GM18909 (cell line): ENCODE data around the gene ADD1.
"Not testable (repeated sequence)": the region's sequence is repeated elsewhere in the genome, so short reads cannot be mapped to it uniquely, and the experiment has no call there.

Experiments
- ATAC-seq: cut with Tn5 transposase; IDR thresholded peaks from one replicate; pipeline ENCODE4 v1.9.1; 2021; ENCODE audit warnings: mild to moderate bottlenecking; ENCODE audit not compliant: unreplicated experiment, poor library complexity

The ADD1 gene

GRCh38 chr4:2910409-2910808 lies 66.8 kb downstream of the ADD1 start:
- no peak for ATAC-seq

DNA sequence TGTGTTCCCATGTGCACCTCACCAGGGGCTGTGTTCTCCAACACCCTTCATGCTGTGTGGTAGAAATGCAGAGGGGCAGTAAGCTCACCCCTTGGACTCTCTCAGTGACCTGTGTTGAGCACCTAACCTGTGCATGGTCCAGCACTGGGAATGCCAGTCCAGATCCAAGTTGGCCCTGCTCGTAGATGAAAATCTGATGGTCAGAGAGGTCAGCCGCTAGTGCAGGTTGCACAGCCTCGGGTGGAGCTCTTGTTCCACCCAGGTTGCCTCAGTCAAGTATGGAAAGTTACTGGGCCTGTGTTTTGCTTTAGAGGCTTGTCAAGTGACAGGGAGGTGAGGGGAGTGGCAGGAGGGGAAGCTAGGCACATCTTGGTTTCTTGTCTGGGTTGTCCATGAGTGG lies 68.2 kb downstream of the ADD1 start:
- ATAC-seq: no peak

GRCh38 chr4:2913168-2913567 lies 69.5 kb downstream of the ADD1 start:
- no peak for ATAC-seq

DNA sequence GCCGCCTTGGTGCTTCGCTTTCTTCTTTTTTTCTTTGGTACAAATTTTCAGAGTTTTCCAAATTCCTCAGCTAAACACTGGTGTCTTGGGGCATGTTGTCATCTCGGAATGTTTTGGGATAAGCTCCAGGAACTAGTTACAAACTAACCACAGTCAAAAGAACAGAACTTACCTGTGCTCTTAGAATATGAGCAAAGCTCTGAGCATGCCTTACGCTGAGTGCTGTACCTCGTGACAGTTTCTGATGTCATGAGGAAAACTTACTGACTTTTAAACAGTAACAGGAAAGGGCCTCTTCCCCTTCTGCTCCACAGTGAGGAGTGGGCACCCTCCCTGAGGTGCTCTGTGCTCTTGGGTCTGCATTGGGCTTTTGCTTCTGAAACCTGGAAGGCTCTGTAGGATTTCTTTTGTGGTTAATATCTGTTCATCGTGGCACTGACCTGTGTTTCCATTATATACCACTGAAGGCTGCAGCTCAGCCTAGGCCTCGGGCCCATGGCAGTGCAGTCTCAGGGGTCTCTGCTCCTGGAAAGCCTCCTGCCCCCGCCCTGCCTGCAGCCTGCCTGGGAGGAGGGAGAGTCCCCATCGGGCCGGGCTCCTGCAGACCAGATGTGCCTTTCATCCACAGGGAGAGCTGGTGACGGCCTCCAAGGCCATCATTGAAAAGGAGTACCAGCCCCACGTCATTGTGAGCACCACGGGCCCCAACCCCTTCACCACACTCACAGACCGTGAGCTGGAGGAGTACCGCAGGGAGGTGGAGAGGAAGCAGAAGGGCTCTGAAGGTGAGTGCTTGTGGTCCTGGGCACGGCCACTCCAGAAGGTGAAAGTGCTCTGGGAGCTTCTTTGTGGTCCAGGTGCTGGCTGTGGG lies 70.8 kb downstream of the ADD1 start:
- ATAC-seq: no peak

DNA sequence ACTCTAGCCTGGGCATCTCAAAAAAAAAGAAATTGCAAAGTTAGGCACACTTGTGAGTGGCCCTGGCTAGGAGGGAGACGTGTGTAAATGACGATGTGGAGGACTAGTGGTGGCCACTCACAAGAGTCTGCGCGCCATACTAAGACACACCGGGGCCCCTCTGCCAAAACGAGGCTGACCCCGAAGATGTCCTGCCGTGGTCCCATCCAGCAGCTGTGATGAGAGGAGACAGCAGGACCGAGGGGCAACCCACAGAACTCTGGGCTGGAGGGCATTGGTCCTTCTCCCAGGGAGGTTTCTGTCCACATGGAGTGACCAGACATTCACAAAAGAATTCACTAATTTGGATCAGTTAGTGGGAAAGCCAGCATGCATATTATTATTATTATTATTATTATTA lies 72.1 kb downstream of the ADD1 start:
- no peak for ATAC-seq

DNA sequence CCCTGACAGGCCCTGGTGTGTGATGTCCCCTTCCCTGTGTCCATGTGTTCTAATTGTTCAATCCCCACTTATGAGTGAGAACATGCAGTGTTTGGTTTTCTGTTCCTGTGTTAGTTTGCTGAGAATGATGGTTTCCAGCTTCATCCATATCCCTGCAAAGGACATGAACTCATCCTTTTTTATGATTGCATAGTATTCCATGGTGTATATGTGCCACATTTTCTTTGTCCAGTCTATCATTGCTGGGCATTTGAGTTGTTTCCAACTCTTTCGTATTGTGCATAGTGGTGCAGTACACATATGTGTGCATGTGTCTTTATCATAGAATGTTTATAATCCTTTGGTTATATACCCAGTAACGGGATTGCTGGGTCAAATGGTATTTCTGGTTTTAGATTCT lies 73.1 kb downstream of the ADD1 start:
- ATAC-seq: not testable (repeated sequence)

DNA sequence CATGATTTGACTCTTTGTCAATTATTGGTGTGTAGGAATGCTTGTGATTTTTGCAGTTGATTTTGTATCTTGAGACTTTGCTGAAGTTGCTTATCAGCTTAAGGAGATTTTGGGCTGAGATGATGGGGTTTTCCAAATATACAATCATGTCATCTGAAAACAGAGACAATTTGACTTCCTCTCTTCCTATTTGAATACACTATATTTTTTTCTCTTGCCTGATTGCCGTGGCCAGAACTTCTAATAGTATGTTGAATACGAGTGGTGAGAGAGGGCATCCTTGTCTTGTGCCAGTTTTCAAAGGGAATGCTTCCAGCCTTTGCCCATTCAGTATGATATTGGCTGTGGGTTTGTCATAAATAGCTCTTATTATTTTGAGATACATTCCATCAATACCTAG lies 74.7 kb downstream of the ADD1 start:
- not testable (repeated sequence) for ATAC-seq

DNA sequence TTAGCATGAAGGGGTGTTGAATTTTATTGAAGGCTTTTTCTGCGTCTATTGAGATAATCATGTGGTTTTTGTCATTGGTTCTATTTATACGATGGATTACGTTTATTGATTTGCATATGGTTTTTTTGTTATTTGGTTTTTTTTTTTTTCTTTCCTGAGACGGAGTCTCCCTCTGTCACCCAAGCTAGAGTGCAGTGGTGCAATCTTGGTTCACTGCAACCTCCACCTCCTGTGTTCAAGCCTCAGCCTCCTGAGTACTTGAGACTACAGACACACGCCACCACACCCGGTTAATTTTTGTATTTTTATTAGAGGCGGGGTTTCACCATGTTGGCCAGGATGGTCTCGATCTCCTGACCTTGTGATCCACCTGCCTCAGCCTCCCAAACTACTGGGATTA lies 75.1 kb downstream of the ADD1 start:
- not testable (repeated sequence) for ATAC-seq

DNA sequence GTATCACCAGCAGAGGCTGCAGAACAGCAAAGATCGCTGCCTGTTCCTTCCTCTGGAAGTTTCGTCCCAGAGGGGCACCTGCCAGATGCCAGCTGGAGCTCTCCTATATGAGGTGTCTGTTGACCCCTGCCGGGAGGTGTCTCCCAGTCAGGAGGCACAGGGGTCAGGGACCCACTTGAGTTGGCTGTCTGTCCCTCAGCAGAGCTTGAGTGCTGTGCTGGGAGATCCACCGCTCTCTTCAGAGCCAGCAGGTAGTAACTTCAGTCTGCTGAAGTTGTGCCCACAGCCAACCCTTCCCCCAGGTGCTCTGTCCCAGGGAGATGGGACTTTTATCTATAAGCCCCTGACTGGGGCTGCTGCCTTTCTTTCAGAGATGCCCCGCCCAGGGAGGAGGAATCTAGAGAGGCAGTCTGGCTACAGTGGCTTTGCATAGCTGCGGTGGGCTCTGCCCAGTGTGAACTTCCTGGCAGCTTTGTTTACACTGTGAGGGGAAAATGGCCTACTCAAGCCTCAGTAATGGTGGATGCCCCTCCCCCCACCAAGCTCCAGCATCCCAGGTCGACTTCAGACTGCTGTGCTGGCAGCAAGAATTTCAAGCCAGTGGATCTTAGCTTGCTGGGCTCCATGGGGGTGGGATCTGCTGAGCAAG lies 78.9 kb downstream of the ADD1 start:
- not testable (repeated sequence) for ATAC-seq

- ATAC-seq: no peak
Observed at GRCh38 chr4:2923141-2923551, 79.5 kb downstream of the ADD1 start.

DNA sequence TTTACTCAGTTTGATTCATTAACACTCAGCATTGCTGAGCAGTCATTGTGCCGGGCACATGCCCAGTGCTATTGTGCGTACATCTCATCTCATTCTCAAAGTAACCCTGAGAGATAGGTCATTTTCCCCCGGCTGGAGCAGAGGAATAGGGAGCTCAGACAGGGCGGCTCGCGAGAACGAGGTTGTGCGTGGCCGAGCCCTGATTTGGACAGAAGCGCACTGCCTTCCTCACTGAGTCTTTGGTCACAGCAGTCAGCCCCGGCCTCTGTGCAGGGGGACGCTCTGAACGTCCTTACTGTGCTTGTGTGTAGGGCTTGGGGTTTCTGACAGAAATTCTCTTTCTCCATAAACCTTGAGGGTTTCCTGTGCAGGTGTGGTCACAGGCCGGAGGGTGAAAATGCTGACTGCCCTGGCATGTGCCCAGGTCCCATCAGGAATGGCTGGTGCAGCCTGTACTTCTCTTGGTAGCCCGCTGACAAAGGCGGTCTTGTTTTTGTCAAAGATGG lies 80.1 kb downstream of the ADD1 start:
- no peak for ATAC-seq

- ATAC-seq: no peak
Observed at GRCh38 chr4:2924286-2924685, 80.6 kb downstream of the ADD1 start.

DNA sequence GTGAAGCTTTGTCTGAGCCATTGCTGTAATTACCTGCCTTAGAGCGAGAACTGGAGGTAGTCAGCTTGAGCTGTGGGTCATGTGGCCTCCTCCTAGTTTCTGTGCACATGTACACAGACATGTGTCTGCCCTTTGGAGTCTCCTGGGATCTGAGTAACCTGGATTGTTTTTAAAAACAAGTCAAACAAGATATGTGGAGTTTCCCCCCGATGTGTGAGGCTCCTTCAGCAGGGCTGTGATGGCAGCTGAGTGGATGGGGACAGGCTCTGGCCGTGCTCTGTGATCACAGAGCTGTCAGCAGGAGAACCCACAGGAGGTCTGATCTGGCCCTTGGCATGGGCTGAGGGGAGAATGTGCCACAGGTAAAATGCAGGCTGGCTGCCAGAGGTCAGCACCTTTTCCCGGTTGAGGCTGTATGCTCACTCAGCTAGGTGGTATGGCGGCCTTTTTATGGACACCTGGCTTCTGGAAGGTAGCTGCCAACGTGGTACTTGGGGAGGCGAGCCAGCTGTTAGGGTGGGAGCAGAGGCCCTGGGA lies 81.2 kb downstream of the ADD1 start:
- ATAC-seq: no peak

DNA sequence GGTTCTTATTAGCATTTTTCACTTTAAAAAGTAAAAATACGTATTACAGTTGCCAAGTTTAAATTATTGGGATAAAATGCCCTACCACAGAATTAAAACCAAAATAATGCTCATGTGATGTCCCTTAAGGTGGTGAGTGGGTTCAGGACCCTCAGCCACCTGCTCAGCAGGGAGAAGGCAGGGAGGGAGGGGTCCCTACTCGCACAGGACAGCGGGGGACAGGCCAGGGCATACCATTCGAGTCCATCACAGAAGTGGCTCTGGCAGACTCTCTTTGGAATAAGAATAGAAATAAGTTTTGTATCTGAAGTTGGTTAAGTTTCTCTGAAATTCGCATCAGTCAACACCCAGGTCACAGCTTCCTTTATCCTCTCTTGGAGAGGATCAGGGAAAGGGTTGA lies 81.9 kb downstream of the ADD1 start:
- no peak for ATAC-seq

GRCh38 chr4:2925931-2926860 lies 82.6 kb downstream of the ADD1 start:
- ATAC-seq: no peak

- no peak for ATAC-seq
Observed at GRCh38 chr4:2927016-2927695, 83.5 kb downstream of the ADD1 start.

GRCh38 chr4:2927696-2928075 lies 84.0 kb downstream of the ADD1 start:
- no peak for ATAC-seq

DNA sequence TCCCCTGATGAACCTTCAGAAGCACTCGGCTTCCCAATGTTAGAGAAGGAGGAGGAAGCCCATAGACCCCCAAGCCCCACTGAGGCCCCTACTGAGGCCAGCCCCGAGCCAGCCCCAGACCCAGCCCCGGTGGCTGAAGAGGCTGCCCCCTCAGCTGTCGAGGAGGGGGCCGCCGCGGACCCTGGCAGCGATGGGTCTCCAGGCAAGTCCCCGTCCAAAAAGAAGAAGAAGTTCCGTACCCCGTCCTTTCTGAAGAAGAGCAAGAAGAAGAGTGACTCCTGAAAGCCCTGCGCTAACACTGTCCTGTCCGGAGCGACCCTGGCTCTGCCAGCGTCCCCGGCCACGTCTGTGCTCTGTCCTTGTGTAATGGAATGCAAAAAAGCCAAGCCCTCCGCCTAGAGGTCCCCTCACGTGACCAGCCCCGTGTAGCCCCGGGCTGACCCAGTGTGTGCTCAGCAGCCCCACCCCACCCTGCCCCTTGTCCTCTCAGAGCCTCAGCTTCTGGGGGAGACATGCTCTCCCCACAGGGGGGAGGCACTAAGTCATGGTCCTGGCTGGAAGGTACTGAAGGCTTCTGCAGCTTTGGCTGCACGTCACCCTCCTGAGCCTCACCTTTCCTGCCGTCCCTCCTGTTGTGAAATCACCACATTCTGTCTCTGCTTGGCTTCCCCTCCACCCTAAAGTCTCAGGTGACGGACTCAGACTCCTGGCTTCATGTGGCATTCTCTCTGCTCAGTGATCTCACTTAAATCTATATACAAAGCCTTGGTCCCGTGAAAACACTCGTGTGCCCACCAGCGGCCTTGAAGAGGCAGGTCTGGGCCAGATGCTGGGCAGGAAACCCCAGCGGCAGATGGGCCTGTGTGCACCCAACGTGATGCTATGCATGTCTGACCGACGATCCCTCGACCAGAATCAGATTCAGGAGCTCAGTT lies 84.9 kb downstream of the ADD1 start:
- ATAC-seq: no peak

- ATAC-seq: no peak
Observed at GRCh38 chr4:2929469-2929868, 85.8 kb downstream of the ADD1 start.
